GM12892 (cell line): ENCODE data around the gene THADA.
A peak's percentile ranks its signal among the peaks of the same experiment; 100 is the strongest.

ENCODE experiments used
- DNase-seq: peaks from one replicate; pipeline ENCODE4 v3.0.0; 2011; ENCODE audit not compliant: insufficient read length
- FAIRE-seq: peaks from 2 replicates; lab custom pipeline; 2011; peaks lifted over from hg19 to GRCh38; lab: Jason Lieb, UNC
- POLR2A ChIP-seq: IDR thresholded peaks from 2 replicates; pipeline ENCODE4 v1.6.1; 2011; ENCODE audit warnings: low read depth, low read length, control low read depth
- POLR2AphosphoS5 ChIP-seq: IDR thresholded peaks from 2 replicates; pipeline ENCODE4 v1.6.1; 2011; ENCODE audit warnings: low read depth, low read length, control low read depth
- TAF1 ChIP-seq: IDR thresholded peaks from 2 replicates; pipeline ENCODE4 v1.6.1; 2011; ENCODE audit warnings: low read depth, mild to moderate bottlenecking, control low read depth, low read length, borderline replicate concordance

Gene THADA

DNA sequence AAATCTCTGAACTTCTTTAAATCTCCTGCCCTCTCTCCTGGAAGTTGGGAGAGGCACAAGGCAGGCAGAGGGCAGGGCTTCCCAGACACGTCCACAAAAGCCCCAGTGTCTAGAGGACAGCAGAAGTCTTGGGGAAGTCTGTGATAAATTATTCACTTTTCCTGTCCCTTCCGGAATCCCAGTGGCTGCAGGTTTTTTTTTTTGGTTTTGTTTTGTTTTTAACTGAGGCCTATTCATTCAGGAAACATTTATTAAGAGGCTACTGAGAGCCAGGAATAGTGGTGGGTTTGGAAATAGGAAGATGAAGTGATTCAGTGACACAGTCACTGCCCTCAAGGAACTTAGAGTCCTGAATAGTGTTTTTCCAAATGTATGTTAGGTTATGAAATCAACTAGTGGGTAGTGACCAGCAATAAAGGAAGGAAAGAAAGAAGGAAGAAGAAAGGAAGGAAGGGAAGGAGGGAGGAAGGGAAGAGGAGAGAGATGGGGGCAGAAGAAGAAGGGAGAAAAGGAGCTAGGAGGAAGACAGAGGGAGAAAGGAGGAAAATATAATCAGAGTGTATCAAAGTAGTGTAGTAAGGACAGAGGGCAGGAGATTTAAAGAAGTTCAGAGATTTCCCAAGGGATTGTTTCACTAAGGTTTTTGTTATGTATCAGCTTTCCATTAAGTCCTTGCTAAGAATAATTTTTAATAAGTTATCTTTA is 270.6 kb downstream of the THADA start:
- no peak for TF ChIP-seq TAF1
- TF ChIP-seq POLR2A = no peak
- TF ChIP-seq POLR2AphosphoS5 = no peak
- FAIRE-seq (no peak), DNase-seq (no peak)

DNA sequence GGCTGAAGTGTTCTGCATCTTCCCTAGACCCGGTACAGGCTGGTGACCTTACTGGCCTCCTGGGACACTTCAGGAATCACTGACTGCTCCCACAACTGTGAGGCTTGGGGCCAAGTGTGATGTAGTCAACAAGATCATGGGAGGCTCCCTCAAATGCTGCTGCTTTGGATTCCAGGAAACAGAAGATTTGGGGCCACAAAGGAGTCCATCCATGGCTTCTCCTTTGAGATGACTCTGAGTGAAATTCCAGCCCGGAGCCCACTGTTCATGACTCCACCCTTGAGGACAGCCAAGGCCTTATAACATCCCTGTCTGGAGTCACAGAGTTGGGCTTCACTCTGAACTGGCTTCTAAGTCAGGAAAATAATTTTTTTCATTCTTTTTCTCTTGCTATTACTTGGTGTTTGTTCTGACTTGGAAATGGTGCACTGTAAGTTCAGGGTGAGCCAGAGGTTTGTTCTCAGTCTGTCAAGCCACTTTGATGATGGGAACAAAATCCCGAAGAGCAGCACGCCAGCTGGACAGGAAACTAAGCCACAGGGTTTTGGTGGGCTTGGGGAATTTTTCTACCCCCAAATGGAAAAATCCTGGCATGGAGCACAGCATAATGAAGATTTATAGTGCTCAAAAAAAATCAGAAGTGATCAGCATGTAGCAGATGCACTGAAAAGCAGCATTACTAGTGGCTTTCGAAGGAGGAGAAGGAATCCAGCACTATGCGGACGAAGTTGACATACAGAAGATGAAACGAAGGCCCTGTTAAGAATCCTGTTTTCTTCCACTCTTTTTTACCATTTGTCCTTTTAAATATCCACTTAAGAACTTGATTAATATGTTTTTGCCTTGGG is 271.4 kb downstream of the THADA start:
- DNase-seq = no peak

DNA sequence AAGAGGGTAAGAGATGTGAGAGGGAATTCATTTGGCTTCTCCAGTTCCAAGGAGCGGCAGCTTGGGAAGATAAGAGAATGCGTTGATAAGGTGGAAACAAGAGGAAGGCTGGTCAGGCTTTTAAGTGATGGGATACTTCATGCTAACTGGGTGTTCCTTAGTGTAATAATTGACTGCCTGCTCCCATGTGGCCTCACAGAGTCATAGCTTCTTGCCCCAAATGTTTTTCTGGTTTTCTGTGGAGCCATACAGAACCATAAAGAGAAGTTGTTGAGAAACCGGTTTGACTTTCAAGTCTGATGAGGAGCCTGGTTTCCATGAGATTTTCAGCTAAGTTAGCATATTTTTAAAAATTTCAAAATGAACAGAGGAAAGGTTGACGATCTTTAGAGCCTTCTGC is 272.0 kb downstream of the THADA start:
- DNase-seq (no peak), FAIRE-seq (no peak)
- TF ChIP-seq TAF1 (no peak), POLR2AphosphoS5 (no peak), POLR2A (no peak)

More for the DNA sequence above, 271.4 kb downstream of the THADA start:
- TF ChIP-seq POLR2A (no peak), POLR2AphosphoS5 (no peak), TAF1 (no peak)
- no peak for FAIRE-seq

DNA sequence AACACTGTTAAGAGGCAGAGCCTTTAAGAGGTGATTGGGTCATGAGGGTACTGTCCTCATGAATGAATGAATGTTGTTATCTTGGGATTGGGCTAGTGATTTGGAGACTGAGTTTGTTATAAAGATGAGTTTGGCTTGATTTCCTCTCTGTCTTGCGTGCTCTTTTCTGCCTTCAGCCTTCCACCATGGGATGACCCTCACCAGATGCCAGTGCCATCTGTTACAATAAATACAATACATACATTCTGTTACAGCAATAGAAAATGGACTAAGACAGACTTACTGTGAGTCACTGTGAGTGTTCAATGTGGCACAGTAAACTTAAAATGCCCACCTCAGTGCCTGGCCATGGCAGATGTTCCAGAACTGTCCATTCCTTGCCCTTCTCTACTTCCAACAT is 274.4 kb downstream of the THADA start:
- DNase-seq (no peak), FAIRE-seq (no peak)
- TF ChIP-seq POLR2A = no peak
- TF ChIP-seq TAF1 = no peak
- no peak for TF ChIP-seq POLR2AphosphoS5

DNA sequence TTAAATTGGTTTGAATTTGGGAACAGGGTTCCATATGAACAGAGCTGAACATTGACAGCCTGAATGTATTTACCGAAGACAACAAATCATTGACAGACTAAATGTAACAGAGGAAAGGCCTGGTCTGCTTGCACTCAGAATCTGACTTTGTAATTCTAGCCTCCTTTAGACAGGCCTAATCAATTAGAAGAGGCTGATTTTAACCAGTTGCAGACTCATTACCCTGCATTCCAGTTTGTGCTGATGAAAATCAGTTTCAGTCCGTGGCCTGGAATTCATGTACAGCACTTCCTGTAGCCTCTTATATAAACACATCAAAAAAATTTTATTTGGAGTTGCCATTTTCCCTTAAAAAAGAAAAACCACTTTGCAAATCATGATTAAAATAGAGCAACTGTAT is 276.3 kb downstream of the THADA start:
- DNase-seq = no peak
- TF ChIP-seq POLR2AphosphoS5 (no peak), POLR2A (no peak), TAF1 (no peak)
- no peak for FAIRE-seq

DNA sequence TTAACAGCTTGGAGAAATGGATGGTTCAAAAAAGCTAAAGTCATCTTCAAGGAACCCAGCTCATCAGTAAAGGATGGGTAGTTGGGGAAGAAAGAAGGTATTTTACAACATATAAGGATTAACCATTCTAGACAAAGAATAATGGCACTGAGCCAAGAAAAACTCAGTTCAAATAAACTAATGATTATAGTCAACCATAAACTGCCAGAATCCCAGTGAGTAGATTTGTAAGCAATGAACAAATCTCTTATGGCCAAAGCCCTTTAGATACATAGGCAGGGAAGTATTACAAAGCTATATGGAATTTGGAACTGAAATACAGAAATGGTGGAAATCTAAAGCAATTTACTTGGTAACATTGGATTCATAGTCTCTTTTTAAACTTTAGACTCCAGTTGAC is 277.0 kb downstream of the THADA start:
- TF ChIP-seq POLR2AphosphoS5 (no peak), TAF1 (no peak), POLR2A (no peak)
- FAIRE-seq (no peak), DNase-seq (no peak)

DNA sequence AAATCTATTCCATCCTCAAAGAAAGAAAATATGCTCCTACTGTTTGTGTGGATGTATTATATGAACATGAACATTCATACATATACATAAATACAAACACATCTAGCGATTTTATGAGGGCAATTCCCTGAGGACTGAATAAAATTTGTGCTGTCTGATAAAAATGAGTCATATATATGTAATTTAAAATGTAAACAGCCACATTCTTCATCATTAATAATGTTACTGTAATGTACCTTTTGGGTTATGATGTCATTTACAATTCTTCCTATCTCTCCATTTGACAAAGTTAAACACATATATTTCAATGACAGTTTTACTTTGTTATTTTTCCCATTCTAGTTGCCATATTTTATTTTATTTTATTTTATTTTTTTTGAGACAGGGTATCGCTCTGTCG is 278.2 kb downstream of the THADA start:
- FAIRE-seq (no peak), DNase-seq (no peak)
- no peak for TF ChIP-seq TAF1
- TF ChIP-seq POLR2A = no peak
- TF ChIP-seq POLR2AphosphoS5 = no peak

DNA sequence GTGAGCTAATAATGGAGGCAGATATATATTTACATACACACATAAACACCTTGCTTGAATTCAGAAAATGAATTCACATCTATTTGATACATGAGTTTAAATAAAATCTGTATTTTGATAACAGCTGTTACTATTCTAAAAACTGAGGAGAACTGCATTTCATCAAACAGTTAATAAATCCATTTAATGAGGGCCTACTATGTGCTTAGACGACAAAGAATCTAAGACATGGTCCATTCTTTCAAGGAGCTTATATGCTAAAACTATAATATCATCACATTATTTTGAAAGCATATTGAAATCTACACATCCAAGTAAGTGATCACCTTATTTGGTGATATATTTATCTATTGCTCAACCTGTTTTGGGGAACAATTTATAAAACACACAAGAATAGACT is 278.6 kb downstream of the THADA start:
- no peak for FAIRE-seq

DNA sequence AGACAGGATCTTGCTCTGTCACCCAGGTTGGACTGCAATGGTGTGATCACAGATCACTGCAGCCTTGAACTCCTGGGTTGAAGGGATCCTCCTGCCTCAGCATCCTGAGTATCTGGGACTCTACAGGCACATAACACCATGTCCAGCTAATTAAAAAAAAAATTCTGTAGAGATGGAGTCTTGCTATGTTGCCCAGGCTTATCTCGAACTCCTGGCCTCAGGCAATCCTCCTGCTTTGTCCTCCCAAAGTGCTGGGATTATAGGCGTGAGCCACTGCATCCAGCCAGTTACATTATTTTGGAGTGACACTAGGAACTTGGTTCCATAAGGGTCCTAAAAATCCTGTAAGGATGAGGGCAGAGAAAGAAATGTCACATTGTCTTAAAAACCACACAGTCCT is 280.4 kb downstream of the THADA start:
- TF ChIP-seq TAF1 = no peak
- TF ChIP-seq POLR2A = no peak
- TF ChIP-seq POLR2AphosphoS5 = no peak
- FAIRE-seq = peak; percentile 70

More for the DNA sequence above, 278.6 kb downstream of the THADA start:
- no peak for DNase-seq
- TF ChIP-seq POLR2AphosphoS5 = no peak
- TF ChIP-seq TAF1 = no peak
- TF ChIP-seq POLR2A = no peak

DNA sequence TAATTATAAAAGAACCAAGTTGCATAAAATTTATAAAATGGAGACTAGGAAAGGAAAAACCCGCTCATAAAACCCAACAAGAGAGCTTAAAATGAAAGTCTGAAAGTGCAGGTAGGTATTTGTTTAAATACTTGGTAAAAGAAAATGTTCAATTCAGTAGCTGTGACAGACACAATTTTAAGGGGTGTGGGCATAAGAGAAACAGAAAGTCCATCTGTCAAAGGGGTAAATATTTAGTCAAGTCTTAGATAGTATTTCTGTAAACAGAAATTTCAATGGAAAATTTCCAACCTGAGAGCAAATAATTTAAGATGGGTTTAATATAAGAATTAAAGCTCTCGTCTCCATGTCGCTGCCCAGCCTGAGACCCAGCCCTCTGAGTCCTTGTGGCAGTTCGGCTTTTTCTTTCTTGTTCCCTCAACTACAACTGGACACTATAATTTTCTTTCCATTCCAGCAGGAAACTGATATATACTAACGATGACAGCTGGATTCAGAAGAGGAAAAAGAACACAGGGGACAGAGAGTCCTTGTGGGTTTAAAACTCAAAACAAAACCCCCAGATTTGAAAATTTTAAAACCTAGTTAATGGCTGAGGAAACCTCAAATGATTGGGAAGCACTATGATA is 281.4 kb downstream of the THADA start:
- FAIRE-seq = no peak
- no peak for TF ChIP-seq POLR2AphosphoS5
- no peak for DNase-seq

More for the DNA sequence above, 280.4 kb downstream of the THADA start:
- DNase-seq = no peak

DNA sequence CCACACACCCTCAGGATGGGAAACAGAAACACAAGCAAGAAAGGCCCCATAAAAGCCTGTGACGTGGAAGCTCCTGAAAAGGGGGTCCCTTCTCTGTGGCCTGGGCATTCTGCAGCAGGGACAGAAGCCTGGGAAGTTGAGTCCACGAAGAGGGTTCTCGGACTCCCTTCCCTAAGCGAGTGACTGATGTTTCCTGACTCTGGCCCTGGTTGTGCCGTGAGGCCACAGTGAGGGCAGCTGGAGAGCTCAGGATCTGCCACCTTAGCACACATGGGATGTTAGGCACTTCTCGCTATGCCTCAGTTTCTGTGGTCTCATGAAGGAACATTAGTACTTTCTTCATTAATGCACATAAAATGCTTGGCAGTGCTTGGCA is 282.2 kb downstream of the THADA start:
- FAIRE-seq (no peak), DNase-seq (no peak)
- TF ChIP-seq POLR2AphosphoS5 (no peak), POLR2A (no peak), TAF1 (no peak)
